ENCODE measurements around the gene RNU5D-1. TPM values are rescaled to one million over a fixed set of nuclear protein-coding genes. Genes with fewer than 3 reads are reported as not detected.

RNU5D-1 gene
- total RNA-seq, 2 donors from 2014 or later, result not detected

- H3K27me3 ChIP-seq (replicated peaks; ENCODE audit: insufficient read depth), result no peaks in the 10 kb centered on the region
- H3K4me3 ChIP-seq, result no peak overlapping the region
- no peaks in the 10 kb centered on the region for H3K36me3 ChIP-seq
- H3K27ac ChIP-seq, result no peak overlapping the region
- TF ChIP-seq CTCF (IDR thresholded peaks at IDR 0.05), result no peak
- ATAC-seq (ENCODE audit: insufficient number of reproducible peaks, low FRiP score, low read depth) (no peak), DNase-seq (ENCODE audit: low spot score) (no peak)
- no peaks in the 10 kb centered on the region for H3K4me1 ChIP-seq (ENCODE audit: control insufficient read depth in 1 of 2, low read depth in 2 of 2)
- H3K9me3 ChIP-seq, result no peaks in the 10 kb centered on the region
These were observed 32.8 kb downstream of the RNU5D-1 start for GRCh38 chr1:44698138-44698537.

GRCh38 chr1:44696789-44697345, 34.1 kb downstream of the RNU5D-1 start:
- Histone ChIP-seq H3K27ac (no peak overlapping the region), H3K27me3 (replicated peaks; ENCODE audit: insufficient read depth) (no peaks in the 10 kb centered on the region), H3K36me3 (no peaks in the 10 kb centered on the region), H3K4me1 (ENCODE audit: control insufficient read depth in 1 of 2, low read depth in 2 of 2) (no peaks in the 10 kb centered on the region), H3K9me3 (no peaks in the 10 kb centered on the region), H3K4me3 (no peak overlapping the region)
- ATAC-seq (ENCODE audit: insufficient number of reproducible peaks, low FRiP score, low read depth) (no peak), DNase-seq (ENCODE audit: low spot score) (no peak)
- no peak for TF ChIP-seq CTCF (IDR thresholded peaks at IDR 0.05)

- Histone ChIP-seq H3K9me3 (no peaks in the 10 kb centered on the region), H3K4me1 (ENCODE audit: control insufficient read depth in 1 of 2, low read depth in 2 of 2) (no peaks in the 10 kb centered on the region), H3K4me3 (no peak overlapping the region), H3K36me3 (no peaks in the 10 kb centered on the region), H3K27me3 (replicated peaks; ENCODE audit: insufficient read depth) (no peaks in the 10 kb centered on the region), H3K27ac (no peak overlapping the region)
- no peak for TF ChIP-seq CTCF (IDR thresholded peaks at IDR 0.05)
- no peak for DNase-seq (ENCODE audit: low spot score)
- ATAC-seq (ENCODE audit: insufficient number of reproducible peaks, low FRiP score, low read depth), result no peak
These were observed 34.9 kb downstream of the RNU5D-1 start for GRCh38 chr1:44696101-44696500.

- H3K27me3 ChIP-seq (replicated peaks; ENCODE audit: insufficient read depth), result no peaks in the 10 kb centered on the region
- no peak for ATAC-seq (ENCODE audit: insufficient number of reproducible peaks, low FRiP score, low read depth)
- no peak overlapping the region for H3K27ac ChIP-seq
- no peak for TF ChIP-seq CTCF (IDR thresholded peaks at IDR 0.05)
- no peak overlapping the region for H3K4me3 ChIP-seq
- no peaks in the 10 kb centered on the region for H3K9me3 ChIP-seq
- H3K4me1 ChIP-seq (ENCODE audit: control insufficient read depth in 1 of 2, low read depth in 2 of 2), result no peaks in the 10 kb centered on the region
- H3K36me3 ChIP-seq, result no peaks in the 10 kb centered on the region
- DNase-seq (ENCODE audit: low spot score), result no peak
These were observed 35.3 kb downstream of the RNU5D-1 start for GRCh38 chr1:44695671-44696070.

GRCh38 chr1:44694863-44695478, 36.0 kb downstream of the RNU5D-1 start:
- ATAC-seq (ENCODE audit: insufficient number of reproducible peaks, low FRiP score, low read depth) (no peak), DNase-seq (ENCODE audit: low spot score) (no peak)
- Histone ChIP-seq H3K4me3 (no peak overlapping the region), H3K4me1 (ENCODE audit: control insufficient read depth in 1 of 2, low read depth in 2 of 2) (no peaks in the 10 kb centered on the region), H3K27me3 (replicated peaks; ENCODE audit: insufficient read depth) (no peaks in the 10 kb centered on the region), H3K27ac (no peak overlapping the region), H3K36me3 (no peaks in the 10 kb centered on the region), H3K9me3 (no peaks in the 10 kb centered on the region)
- no peak for TF ChIP-seq CTCF (IDR thresholded peaks at IDR 0.05)

Data from thoracic aorta (tissue), 2 donors.